Upper lobe of left lung (tissue), 6 donors: ENCODE measurements around the gene FBXL5. TPM values are rescaled to one million over a fixed set of nuclear protein-coding genes. Genes with fewer than 3 reads are reported as not detected.

Experiments
- ATAC-seq, 2 donors: fragments of 200-7000 bp; cut with Tn5 transposase; one replicate each; pipeline ENCODE4 v1.9.1; 2022; ENCODE audit warnings: mild to moderate bottlenecking in 2 of 2, moderate library complexity in 2 of 2; ENCODE audit not compliant: low FRiP score in 2 of 2
- DNase-seq, 2 donors: peaks; one replicate each; pipeline ENCODE4 v3.0.0-alpha.2; 2019 to 2020
- H3K27ac ChIP-seq, 4 donors: fragments of 200-600 bp; sonication (generic); one replicate each; pipeline ENCODE4 v1.5.1; 2016 to 2019
- H3K27me3 ChIP-seq, 4 donors: fragments of 200-600 bp; sonication (generic); one replicate each; pipeline ENCODE4 v1.5.1; 2017 to 2019
- H3K36me3 ChIP-seq, 4 donors: fragments of 200-600 bp; sonication (generic); one replicate each; pipeline ENCODE4 v1.5.1; 2016 to 2019
- H3K4me1 ChIP-seq, 4 donors: fragments of 200-600 bp; sonication (generic); one replicate each; pipeline ENCODE4 v1.5.1; 2018 to 2019
- H3K4me3 ChIP-seq, 4 donors: fragments of 200-600 bp; sonication (generic); one replicate each; pipeline ENCODE4 v1.5.1; 2017 to 2019; ENCODE audit warnings: mild to moderate bottlenecking in 2 of 4, moderate library complexity in 1 of 4
- H3K9me3 ChIP-seq, 4 donors: fragments of 200-600 bp; sonication (generic); one replicate each; pipeline ENCODE4 v1.5.1; 2018 to 2019
- EP300 ChIP-seq, 4 donors: sonication (generic); formaldehyde crosslinking; IDR thresholded peaks; one replicate each; pipeline ENCODE4 v1.5.1; 2017; ENCODE audit warnings: antibody characterized with exemption in 4 of 4, control low read depth in 2 of 4
- POLR2A ChIP-seq, 4 donors: fragments of 450-650 bp; IDR thresholded peaks; one replicate each; pipeline ENCODE4 v1.5.1; 2016 to 2017; ENCODE audit warnings: antibody characterized with exemption in 4 of 4, mild to moderate bottlenecking in 2 of 4
- POLR2AphosphoS5 ChIP-seq, 2 donors: sonication (generic); formaldehyde crosslinking; IDR thresholded peaks; one replicate each; pipeline ENCODE4 v1.5.1; 2017; ENCODE audit warnings: antibody characterized with exemption in 2 of 2
- WGBS, 2 donors: methylation state at CpG; one replicate each; pipeline ENCODE4 v1.1.5; 2017 to 2018; 5-methylcytosine and 5-hydroxymethylcytosine counted together
- total RNA-seq, 6 donors: library from RNA; depleted of rRNA in 4 of 6; stranded (reverse); fragments of >200 nt in 4 of 6; gene quantifications; one replicate each; pipeline versions ENCODE4 v1.1.0 to v1.2.1, GENCODE V29; 2016 to 2021
- TF ChIP-seq, protein P1 (sequence below), 6 experiments: fragments of 450-650 bp in 4 of 6; fragments of 200-600 bp in 2 of 6; sonication (generic) in 2 of 6; IDR thresholded peaks; one replicate each; pipeline ENCODE4 v1.5.1; 2016 to 2019; ENCODE audit warnings: antibody characterized with exemption in 6 of 6
- donor health status: DM: no; HTN: no; CAD: no; lungs with moderate emphysema.
- donor health status: DM: no; HTN: yes; CAD: no; lungs with severe emphysema.

Gene FBXL5
- total RNA-seq, 6 donors from 2014 or later, result 52.4 to 146 (median 94.9) TPM

DNA sequence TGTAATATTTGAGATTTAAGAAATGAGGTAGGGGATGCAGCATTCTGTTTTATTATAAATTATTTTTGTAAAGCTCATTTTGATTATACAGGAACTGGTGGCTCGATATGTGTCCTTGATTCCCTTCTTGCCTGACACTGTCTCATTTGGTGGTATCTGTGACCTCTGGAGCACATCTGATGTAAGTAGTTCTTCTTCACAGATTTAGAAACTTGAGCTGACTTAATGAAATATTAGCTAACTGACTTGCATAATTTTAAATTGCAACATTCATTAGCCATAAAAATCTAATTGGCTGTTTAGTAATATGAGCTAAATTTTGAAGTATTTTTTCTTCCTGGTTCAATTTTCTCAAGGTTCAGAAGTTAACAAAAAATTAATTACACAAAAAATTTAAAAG lies 69.1 kb downstream of the FBXL5 start:
- no peaks in the 10 kb centered on the region for H3K27me3 ChIP-seq
- H3K4me1 ChIP-seq, result peaks cover 2 to 9% (median 4%) of the 10 kb centered on the region in 4 donors
- ATAC-seq (no peak), DNase-seq (no peak)
- TF ChIP-seq, protein P1, sequence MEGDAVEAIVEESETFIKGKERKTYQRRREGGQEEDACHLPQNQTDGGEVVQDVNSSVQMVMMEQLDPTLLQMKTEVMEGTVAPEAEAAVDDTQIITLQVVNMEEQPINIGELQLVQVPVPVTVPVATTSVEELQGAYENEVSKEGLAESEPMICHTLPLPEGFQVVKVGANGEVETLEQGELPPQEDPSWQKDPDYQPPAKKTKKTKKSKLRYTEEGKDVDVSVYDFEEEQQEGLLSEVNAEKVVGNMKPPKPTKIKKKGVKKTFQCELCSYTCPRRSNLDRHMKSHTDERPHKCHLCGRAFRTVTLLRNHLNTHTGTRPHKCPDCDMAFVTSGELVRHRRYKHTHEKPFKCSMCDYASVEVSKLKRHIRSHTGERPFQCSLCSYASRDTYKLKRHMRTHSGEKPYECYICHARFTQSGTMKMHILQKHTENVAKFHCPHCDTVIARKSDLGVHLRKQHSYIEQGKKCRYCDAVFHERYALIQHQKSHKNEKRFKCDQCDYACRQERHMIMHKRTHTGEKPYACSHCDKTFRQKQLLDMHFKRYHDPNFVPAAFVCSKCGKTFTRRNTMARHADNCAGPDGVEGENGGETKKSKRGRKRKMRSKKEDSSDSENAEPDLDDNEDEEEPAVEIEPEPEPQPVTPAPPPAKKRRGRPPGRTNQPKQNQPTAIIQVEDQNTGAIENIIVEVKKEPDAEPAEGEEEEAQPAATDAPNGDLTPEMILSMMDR (IDR thresholded peaks at IDR 0.05), result no peak
- TF ChIP-seq EP300 (IDR thresholded peaks at IDR 0.05), result peak in 1 of 4 donors; percentile 14
- 69 to 77% methylated on average over 1 of the region's 1 CpG for WGBS, 2 donors
- no peak overlapping the region for H3K27ac ChIP-seq
- H3K36me3 ChIP-seq, result no peaks in the 10 kb centered on the region
- H3K4me3 ChIP-seq, result no peak overlapping the region
- H3K9me3 ChIP-seq, result no peaks in the 10 kb centered on the region

DNA sequence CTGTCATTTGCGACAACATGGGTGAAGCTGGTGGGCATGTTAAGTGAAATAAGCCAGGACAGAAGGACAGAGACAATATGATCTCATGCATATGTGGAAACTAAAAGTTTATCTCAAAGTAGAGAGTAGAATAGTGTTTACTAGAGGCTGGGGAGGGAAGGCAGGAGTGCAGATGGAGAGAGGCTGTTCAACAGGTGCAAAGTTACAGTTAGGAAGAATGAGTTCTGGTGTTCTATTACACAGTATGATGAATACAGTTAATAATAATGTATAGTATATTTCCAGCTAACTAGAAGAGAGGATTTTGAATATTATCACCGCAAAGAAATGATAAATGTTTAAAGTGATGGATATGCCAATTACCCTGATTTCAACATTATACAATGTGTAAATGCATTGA lies 69.8 kb downstream of the FBXL5 start:
- Histone ChIP-seq H3K4me1 (peaks cover 2 to 9% (median 4%) of the 10 kb centered on the region in 4 donors), H3K27me3 (no peaks in the 10 kb centered on the region), H3K9me3 (no peaks in the 10 kb centered on the region), H3K36me3 (no peaks in the 10 kb centered on the region), H3K4me3 (no peak overlapping the region), H3K27ac (no peak overlapping the region)
- TF ChIP-seq, protein P1 (IDR thresholded peaks at IDR 0.05), result no peak
- TF ChIP-seq POLR2AphosphoS5 (IDR thresholded peaks at IDR 0.05) (no peak), POLR2A (IDR thresholded peaks at IDR 0.05) (no peak), EP300 (IDR thresholded peaks at IDR 0.05) (no peak)
- DNase-seq (no peak), ATAC-seq (no peak)
- WGBS, 2 donors, result 96 to 98% methylated on average over 2 of the region's 2 CpGs

DNA sequence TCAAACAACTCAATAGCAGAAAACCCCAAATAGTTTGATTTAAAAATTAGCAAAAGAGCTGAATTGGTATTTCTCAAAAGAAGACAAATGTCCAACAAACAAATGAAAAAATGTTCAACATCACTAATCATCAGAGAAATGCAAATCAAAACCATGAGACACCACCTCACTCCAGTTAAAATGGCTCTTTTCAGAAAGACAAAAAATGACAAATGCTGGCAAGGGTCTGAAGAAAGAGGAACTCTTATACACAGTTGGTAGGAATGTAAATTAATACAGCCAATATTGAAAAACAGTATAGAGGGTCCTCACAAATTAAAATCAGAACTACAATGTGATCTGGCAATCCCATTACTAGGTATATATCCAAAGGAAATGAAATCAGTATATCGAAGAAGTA lies 70.4 kb downstream of the FBXL5 start:
- TF ChIP-seq POLR2AphosphoS5 (IDR thresholded peaks at IDR 0.05) (no peak), EP300 (IDR thresholded peaks at IDR 0.05) (no peak), POLR2A (IDR thresholded peaks at IDR 0.05) (no peak)
- TF ChIP-seq, protein P1 (IDR thresholded peaks at IDR 0.05), result no peak
- Histone ChIP-seq H3K4me3 (no peak overlapping the region), H3K4me1 (peaks cover 2 to 9% (median 4%) of the 10 kb centered on the region in 4 donors), H3K9me3 (no peaks in the 10 kb centered on the region), H3K27me3 (no peaks in the 10 kb centered on the region), H3K27ac (no peak overlapping the region), H3K36me3 (no peaks in the 10 kb centered on the region)
- WGBS, 2 donors, result 86 to 100% methylated on average over 1 of the region's 1 CpG
- DNase-seq (no peak), ATAC-seq (no peak)

DNA sequence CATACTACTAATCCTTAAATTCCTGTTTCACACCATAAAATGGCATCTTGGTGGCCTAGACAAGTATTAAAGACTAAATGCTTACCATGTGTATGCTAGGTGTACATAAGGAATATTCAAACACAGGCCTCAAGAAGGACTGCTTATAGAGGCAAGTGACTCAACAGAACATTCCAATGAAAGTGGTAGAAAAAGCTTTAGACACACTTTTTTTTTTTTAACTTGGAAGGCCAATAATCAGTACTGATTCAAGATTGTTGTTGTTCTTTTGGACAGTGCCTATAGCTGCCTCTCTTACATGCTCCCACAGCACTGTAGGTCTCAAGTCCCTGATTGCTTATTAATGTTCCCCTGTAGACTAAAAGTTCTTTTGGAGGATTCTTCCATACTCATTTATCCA lies 77.6 kb downstream of the FBXL5 start:
- no peak for ATAC-seq

DNA sequence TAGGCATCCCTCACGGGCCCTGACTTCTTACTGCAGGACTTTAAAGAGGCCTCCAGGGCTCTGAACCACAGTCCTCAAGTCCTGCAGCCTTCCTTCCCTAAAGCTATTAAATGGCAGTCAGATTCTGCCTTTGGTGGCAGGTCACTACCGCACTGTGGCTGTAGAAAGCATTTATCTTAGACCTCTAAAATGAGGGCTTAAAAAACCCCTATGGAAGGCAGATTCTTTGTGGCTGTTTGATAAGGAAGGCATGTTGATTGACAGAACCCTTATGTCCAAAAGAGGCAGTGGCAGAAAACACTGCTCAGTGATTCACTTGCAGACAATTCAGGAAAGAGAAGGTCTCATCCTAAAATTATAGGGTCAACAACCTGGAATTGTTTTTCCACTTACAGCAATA lies 79.2 kb downstream of the FBXL5 start:
- ATAC-seq (no peak), DNase-seq (no peak)
- 73 to 83% methylated on average over 2 of the region's 2 CpGs for WGBS, 2 donors
- H3K27ac ChIP-seq, result no peak overlapping the region
- no peaks in the 10 kb centered on the region for H3K9me3 ChIP-seq
- no peaks in the 10 kb centered on the region for H3K4me1 ChIP-seq
- no peaks in the 10 kb centered on the region for H3K27me3 ChIP-seq
- TF ChIP-seq EP300 (IDR thresholded peaks at IDR 0.05), result no peak
- TF ChIP-seq POLR2A (IDR thresholded peaks at IDR 0.05), result no peak
- TF ChIP-seq, protein P1 (IDR thresholded peaks at IDR 0.05), result no peak
- no peak for TF ChIP-seq POLR2AphosphoS5 (IDR thresholded peaks at IDR 0.05)
- H3K36me3 ChIP-seq, result peaks cover 0 to 12% (median 2%) of the 10 kb centered on the region in 4 donors
- H3K4me3 ChIP-seq, result no peak overlapping the region

More for the DNA sequence above, 77.6 kb downstream of the FBXL5 start:
- peaks cover 0 to 12% (median 2%) of the 10 kb centered on the region in 4 donors for H3K36me3 ChIP-seq
- H3K27me3 ChIP-seq, result no peaks in the 10 kb centered on the region
- H3K4me3 ChIP-seq, result no peak overlapping the region
- no peak for DNase-seq
- no peaks in the 10 kb centered on the region for H3K9me3 ChIP-seq
- TF ChIP-seq POLR2AphosphoS5 (IDR thresholded peaks at IDR 0.05) (no peak), EP300 (IDR thresholded peaks at IDR 0.05) (no peak), POLR2A (IDR thresholded peaks at IDR 0.05) (no peak)
- TF ChIP-seq, protein P1 (IDR thresholded peaks at IDR 0.05), result no peak
- no peaks in the 10 kb centered on the region for H3K4me1 ChIP-seq
- no peak overlapping the region for H3K27ac ChIP-seq
